ENCODE results near the gene ARID4B. TPM values are rescaled to one million over a fixed set of nuclear protein-coding genes. Genes with fewer than 3 reads are reported as not detected.
A peak's percentile ranks its signal among the peaks of the same experiment; 100 is the strongest.

The ARID4B gene
- total and polyA plus RNA-seq, 2 donors (not counting 1 experiment from before 2014, with no cell fraction given), result 15.3 to 42.4 TPM

GRCh38 chr1:235199441-235199840, 128.5 kb downstream of the ARID4B start:
- no peaks in the 10 kb centered on the region for H4K20me1 ChIP-seq (ENCODE audit: control insufficient read depth, extremely low read depth, insufficient read depth, low read length)
- H3K9me3 ChIP-seq (ENCODE audit: control insufficient read depth, insufficient read depth, low read depth, low read length), result no peaks in the 10 kb centered on the region
- peak; percentile 42 to 48 for DNase-seq (ENCODE audit: low read depth in 2 of 2)
- TF ChIP-seq, protein P1, sequence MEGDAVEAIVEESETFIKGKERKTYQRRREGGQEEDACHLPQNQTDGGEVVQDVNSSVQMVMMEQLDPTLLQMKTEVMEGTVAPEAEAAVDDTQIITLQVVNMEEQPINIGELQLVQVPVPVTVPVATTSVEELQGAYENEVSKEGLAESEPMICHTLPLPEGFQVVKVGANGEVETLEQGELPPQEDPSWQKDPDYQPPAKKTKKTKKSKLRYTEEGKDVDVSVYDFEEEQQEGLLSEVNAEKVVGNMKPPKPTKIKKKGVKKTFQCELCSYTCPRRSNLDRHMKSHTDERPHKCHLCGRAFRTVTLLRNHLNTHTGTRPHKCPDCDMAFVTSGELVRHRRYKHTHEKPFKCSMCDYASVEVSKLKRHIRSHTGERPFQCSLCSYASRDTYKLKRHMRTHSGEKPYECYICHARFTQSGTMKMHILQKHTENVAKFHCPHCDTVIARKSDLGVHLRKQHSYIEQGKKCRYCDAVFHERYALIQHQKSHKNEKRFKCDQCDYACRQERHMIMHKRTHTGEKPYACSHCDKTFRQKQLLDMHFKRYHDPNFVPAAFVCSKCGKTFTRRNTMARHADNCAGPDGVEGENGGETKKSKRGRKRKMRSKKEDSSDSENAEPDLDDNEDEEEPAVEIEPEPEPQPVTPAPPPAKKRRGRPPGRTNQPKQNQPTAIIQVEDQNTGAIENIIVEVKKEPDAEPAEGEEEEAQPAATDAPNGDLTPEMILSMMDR (conservative IDR thresholded peaks at IDR 0.05 in 1 of 2, IDR thresholded peaks at IDR 0.05 in 1 of 2; ENCODE audit: low read depth in 1 of 2, low read length in 2 of 2), result peak; percentile 41 to 46
- TF ChIP-seq EZH2 (IDR thresholded peaks at IDR 0.05; ENCODE audit: low read length, missing control alignments), result no peak
- H3K4me3 ChIP-seq (replicated peaks in 1 of 4; ENCODE audit: control extremely low read depth in 1 of 4, insufficient read depth in 1 of 4, low read depth in 3 of 4, low read length in 4 of 4), result no peak overlapping the region
- H3K79me2 ChIP-seq (ENCODE audit: control insufficient read depth, insufficient read depth, low read length), result no peaks in the 10 kb centered on the region
- no peak overlapping the region for H3K9ac ChIP-seq (ENCODE audit: insufficient read depth, low read length)
- no peaks in the 10 kb centered on the region for H3K36me3 ChIP-seq (ENCODE audit: control insufficient read depth, insufficient read depth, low read length)
- no peak overlapping the region for H2AFZ ChIP-seq (ENCODE audit: low read length)
- no peaks in the 10 kb centered on the region for H3K4me1 ChIP-seq (ENCODE audit: control insufficient read depth, extremely low read depth, insufficient read depth, low read length)
- no peaks in the 10 kb centered on the region for H3K27me3 ChIP-seq (ENCODE audit: control insufficient read depth, insufficient read depth, low read length)
- no peak overlapping the region for H3K27ac ChIP-seq (ENCODE audit: insufficient read depth, low read length)
- H3K4me2 ChIP-seq (ENCODE audit: extremely low read depth, insufficient read depth, low read length), result no peak overlapping the region

DNA sequence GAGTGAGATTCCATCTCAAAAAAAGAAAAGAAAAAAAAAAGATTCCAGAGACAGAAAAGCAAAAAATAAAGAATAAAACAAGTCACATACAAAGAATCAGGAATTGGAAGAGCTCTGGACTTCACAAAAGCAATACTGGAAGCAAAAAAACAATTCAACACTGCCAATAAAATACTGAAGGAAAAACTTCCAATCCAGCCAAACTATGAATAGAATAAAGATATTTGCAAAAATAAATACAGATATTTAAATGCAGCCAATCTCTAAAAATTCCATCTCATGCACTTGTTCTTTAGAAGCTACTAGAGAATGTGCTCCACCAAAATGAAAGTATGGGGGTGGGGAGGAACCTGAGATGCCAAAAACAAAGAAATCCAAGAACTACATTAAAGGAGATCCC, 137.5 kb downstream of the ARID4B start:
- H3K9me3 ChIP-seq (ENCODE audit: control insufficient read depth, insufficient read depth, low read depth, low read length), result no peaks in the 10 kb centered on the region
- no peak overlapping the region for H2AFZ ChIP-seq (ENCODE audit: low read length)
- no peak for DNase-seq (ENCODE audit: low read depth in 2 of 2)
- no peaks in the 10 kb centered on the region for H3K79me2 ChIP-seq (ENCODE audit: control insufficient read depth, insufficient read depth, low read length)
- TF ChIP-seq, protein P1 (conservative IDR thresholded peaks at IDR 0.05 in 1 of 2, IDR thresholded peaks at IDR 0.05 in 1 of 2; ENCODE audit: low read depth in 1 of 2, low read length in 2 of 2), result no peak
- no peak for TF ChIP-seq EZH2 (IDR thresholded peaks at IDR 0.05; ENCODE audit: low read length, missing control alignments)
- no peak overlapping the region for H3K9ac ChIP-seq (ENCODE audit: insufficient read depth, low read length)
- no peak overlapping the region for H3K4me3 ChIP-seq (replicated peaks in 1 of 4; ENCODE audit: control extremely low read depth in 1 of 4, insufficient read depth in 1 of 4, low read depth in 3 of 4, low read length in 4 of 4)
- H3K27me3 ChIP-seq (ENCODE audit: control insufficient read depth, insufficient read depth, low read length), result no peaks in the 10 kb centered on the region
- H3K27ac ChIP-seq (ENCODE audit: insufficient read depth, low read length), result no peak overlapping the region
- H3K36me3 ChIP-seq (ENCODE audit: control insufficient read depth, insufficient read depth, low read length), result peaks cover 2% of the 10 kb centered on the region
- no peaks in the 10 kb centered on the region for H3K4me1 ChIP-seq (ENCODE audit: control insufficient read depth, extremely low read depth, insufficient read depth, low read length)
- no peaks in the 10 kb centered on the region for H4K20me1 ChIP-seq (ENCODE audit: control insufficient read depth, extremely low read depth, insufficient read depth, low read length)
- no peak overlapping the region for H3K4me2 ChIP-seq (ENCODE audit: extremely low read depth, insufficient read depth, low read length)

- no peak for TF ChIP-seq EZH2 (IDR thresholded peaks at IDR 0.05; ENCODE audit: low read length, missing control alignments)
- TF ChIP-seq, protein P1 (conservative IDR thresholded peaks at IDR 0.05 in 1 of 2, IDR thresholded peaks at IDR 0.05 in 1 of 2; ENCODE audit: low read depth in 1 of 2, low read length in 2 of 2), result no peak
- DNase-seq (ENCODE audit: low read depth in 2 of 2), result no peak
- Histone ChIP-seq H3K4me3 (replicated peaks in 1 of 4; ENCODE audit: control extremely low read depth in 1 of 4, insufficient read depth in 1 of 4, low read depth in 3 of 4, low read length in 4 of 4) (no peak overlapping the region), H3K9ac (ENCODE audit: insufficient read depth, low read length) (no peak overlapping the region), H3K79me2 (ENCODE audit: control insufficient read depth, insufficient read depth, low read length) (no peaks in the 10 kb centered on the region), H2AFZ (ENCODE audit: low read length) (no peak overlapping the region), H3K4me1 (ENCODE audit: control insufficient read depth, extremely low read depth, insufficient read depth, low read length) (no peaks in the 10 kb centered on the region), H3K36me3 (ENCODE audit: control insufficient read depth, insufficient read depth, low read length) (peaks cover under 1% of the 10 kb centered on the region), H3K9me3 (ENCODE audit: control insufficient read depth, insufficient read depth, low read depth, low read length) (no peaks in the 10 kb centered on the region), H3K27ac (ENCODE audit: insufficient read depth, low read length) (no peak overlapping the region), H4K20me1 (ENCODE audit: control insufficient read depth, extremely low read depth, insufficient read depth, low read length) (no peaks in the 10 kb centered on the region), H3K27me3 (ENCODE audit: control insufficient read depth, insufficient read depth, low read length) (no peaks in the 10 kb centered on the region), H3K4me2 (ENCODE audit: extremely low read depth, insufficient read depth, low read length) (no peak overlapping the region)
Observed at GRCh38 chr1:235187316-235187715, 140.7 kb downstream of the ARID4B start.
